Measurements from ENCODE around the gene ABCF3.

The ABCF3 gene

DNA sequence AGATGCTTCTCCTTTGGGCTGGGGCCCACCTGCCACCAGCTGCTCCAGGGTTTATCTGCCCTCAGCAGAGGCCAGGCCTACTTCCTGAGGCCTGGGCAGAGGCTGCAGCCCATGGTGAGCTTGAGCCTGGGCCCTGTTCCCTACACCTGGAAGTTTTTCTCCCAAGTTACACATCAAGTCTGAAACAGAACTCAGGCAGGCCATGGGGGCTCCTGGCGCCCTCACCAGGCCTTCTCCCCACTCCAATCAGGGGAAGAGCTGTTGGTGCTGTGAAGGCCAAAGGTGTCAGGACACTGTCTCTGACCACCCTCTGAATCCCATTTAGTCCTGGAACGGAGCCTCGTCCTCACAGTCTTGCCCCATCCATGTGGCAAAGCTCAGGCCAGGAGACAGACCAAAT is 50.6 kb downstream of the ABCF3 start:
- H3K4me1 ChIP-seq (ENCODE audit: control insufficient read depth in 2 of 2, insufficient read depth in 2 of 2, low read length in 2 of 2), result peaks cover 0 to 6% of the 10 kb centered on the region in 2 donors
- H3K9me3 ChIP-seq (ENCODE audit: control insufficient read depth in 2 of 2, low read length in 2 of 2), result no peaks in the 10 kb centered on the region
- H3K9ac ChIP-seq (ENCODE audit: low read depth in 1 of 2, low read length in 2 of 2), result no peak overlapping the region
- H3K27ac ChIP-seq (ENCODE audit: low read depth in 2 of 2, low read length in 2 of 2), result no peak overlapping the region
- no peak overlapping the region for H3K4me3 ChIP-seq (ENCODE audit: low read length in 2 of 2)
- no peaks in the 10 kb centered on the region for H3K36me3 ChIP-seq (ENCODE audit: control insufficient read depth in 2 of 2, insufficient read depth in 2 of 2, low read length in 2 of 2)
- peaks cover 7 to 14% of the 10 kb centered on the region in 2 donors for H3K27me3 ChIP-seq (ENCODE audit: control insufficient read depth in 2 of 2, insufficient read depth in 2 of 2, low read length in 2 of 2)

DNA sequence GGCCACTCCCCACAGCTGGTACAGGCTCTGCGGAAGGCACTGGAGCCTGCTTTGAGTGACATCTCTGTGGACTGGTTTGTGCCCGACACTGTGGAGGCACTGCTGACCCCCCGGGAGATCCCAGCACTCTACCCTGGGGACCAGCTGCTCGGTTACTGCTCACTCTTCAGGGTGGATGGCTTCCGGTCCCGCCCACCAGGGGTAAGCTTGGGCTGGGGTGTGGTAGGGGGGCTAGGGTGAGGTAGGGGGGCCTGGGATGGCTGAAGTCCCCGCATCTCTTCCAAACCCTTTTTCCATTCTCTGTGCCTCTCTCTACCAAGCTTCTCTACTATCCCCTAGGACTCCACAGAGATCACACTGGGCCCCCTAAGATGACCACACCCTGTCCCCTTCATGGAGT is 51.2 kb downstream of the ABCF3 start:
- peaks cover 0 to 9% of the 10 kb centered on the region in 2 donors for H3K4me1 ChIP-seq (ENCODE audit: control insufficient read depth in 2 of 2, insufficient read depth in 2 of 2, low read length in 2 of 2)
- peaks cover 1% of the 10 kb centered on the region in 2 donors for H3K36me3 ChIP-seq (ENCODE audit: control insufficient read depth in 2 of 2, insufficient read depth in 2 of 2, low read length in 2 of 2)
- no peak overlapping the region for H3K9ac ChIP-seq (ENCODE audit: low read depth in 1 of 2, low read length in 2 of 2)
- H3K27ac ChIP-seq (ENCODE audit: low read depth in 2 of 2, low read length in 2 of 2), result no peak overlapping the region
- peaks cover 6 to 8% of the 10 kb centered on the region in 2 donors for H3K27me3 ChIP-seq (ENCODE audit: control insufficient read depth in 2 of 2, insufficient read depth in 2 of 2, low read length in 2 of 2)
- no peaks in the 10 kb centered on the region for H3K9me3 ChIP-seq (ENCODE audit: control insufficient read depth in 2 of 2, low read length in 2 of 2)
- no peak overlapping the region for H3K4me3 ChIP-seq (ENCODE audit: low read length in 2 of 2)

DNA sequence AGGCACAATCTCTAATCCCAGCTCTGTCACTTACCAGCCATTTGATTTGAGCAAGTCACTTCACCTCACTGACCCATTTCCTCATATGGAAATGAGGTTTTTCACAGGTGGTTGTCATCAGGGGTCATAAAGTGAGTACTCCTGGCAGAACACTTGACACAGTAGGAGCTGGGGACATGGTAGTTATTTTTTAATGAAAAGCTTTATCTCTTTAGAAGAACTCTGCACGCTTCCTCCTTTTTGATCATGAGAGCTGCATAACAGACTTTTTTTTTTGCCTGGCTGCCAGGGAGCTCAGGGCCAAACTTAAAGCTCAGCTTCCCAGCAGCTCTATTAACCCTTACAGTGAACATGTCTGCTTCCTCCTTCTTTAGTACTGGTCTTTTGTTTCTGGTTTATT is 51.8 kb downstream of the ABCF3 start:
- Histone ChIP-seq H3K27ac (ENCODE audit: low read depth in 2 of 2, low read length in 2 of 2) (no peak overlapping the region), H3K4me3 (ENCODE audit: low read length in 2 of 2) (no peak overlapping the region), H3K9ac (ENCODE audit: low read depth in 1 of 2, low read length in 2 of 2) (no peak overlapping the region), H3K36me3 (ENCODE audit: control insufficient read depth in 2 of 2, insufficient read depth in 2 of 2, low read length in 2 of 2) (peaks cover 7% of the 10 kb centered on the region in 2 donors), H3K27me3 (ENCODE audit: control insufficient read depth in 2 of 2, insufficient read depth in 2 of 2, low read length in 2 of 2) (peaks cover 2 to 3% of the 10 kb centered on the region in 2 donors), H3K4me1 (ENCODE audit: control insufficient read depth in 2 of 2, insufficient read depth in 2 of 2, low read length in 2 of 2) (peaks cover 0 to 9% of the 10 kb centered on the region in 2 donors), H3K9me3 (ENCODE audit: control insufficient read depth in 2 of 2, low read length in 2 of 2) (no peaks in the 10 kb centered on the region)

DNA sequence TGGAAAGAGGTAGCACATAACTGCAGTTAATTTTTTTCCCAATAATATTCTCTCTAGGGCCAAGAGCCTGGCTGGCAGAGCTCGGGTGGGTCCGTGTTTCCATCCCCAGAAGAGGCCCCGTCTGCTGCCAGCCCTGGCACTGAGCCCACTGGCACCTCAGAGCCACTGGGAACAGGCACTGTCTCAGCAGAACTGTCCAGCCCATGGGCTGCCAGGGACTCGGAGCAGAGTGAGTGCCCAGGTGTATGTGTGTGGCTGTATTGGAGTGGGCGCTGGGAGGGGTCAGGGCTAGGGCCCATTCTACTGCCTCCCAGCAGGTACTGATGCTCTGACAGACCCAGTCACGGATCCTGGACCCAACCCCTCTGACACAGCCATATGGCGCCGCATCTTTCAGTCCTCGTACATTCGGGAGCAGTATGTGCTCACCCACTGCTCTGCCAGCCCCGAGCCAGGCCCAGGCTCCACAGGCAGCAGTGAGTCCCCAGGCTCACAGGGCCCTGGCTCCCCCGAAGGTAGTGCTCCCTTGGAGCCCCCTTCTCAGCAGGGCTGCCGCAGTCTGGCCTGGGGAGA is 52.3 kb downstream of the ABCF3 start:
- Histone ChIP-seq H3K4me3 (ENCODE audit: low read length in 2 of 2) (no peak overlapping the region), H3K27ac (ENCODE audit: low read depth in 2 of 2, low read length in 2 of 2) (no peak overlapping the region), H3K27me3 (ENCODE audit: control insufficient read depth in 2 of 2, insufficient read depth in 2 of 2, low read length in 2 of 2) (no peaks in the 10 kb centered on the region), H3K9me3 (ENCODE audit: control insufficient read depth in 2 of 2, low read length in 2 of 2) (no peaks in the 10 kb centered on the region), H3K36me3 (ENCODE audit: control insufficient read depth in 2 of 2, insufficient read depth in 2 of 2, low read length in 2 of 2) (peaks cover 11 to 12% of the 10 kb centered on the region in 2 donors), H3K9ac (ENCODE audit: low read depth in 1 of 2, low read length in 2 of 2) (no peak overlapping the region), H3K4me1 (ENCODE audit: control insufficient read depth in 2 of 2, insufficient read depth in 2 of 2, low read length in 2 of 2) (peaks cover 0 to 9% of the 10 kb centered on the region in 2 donors)

DNA sequence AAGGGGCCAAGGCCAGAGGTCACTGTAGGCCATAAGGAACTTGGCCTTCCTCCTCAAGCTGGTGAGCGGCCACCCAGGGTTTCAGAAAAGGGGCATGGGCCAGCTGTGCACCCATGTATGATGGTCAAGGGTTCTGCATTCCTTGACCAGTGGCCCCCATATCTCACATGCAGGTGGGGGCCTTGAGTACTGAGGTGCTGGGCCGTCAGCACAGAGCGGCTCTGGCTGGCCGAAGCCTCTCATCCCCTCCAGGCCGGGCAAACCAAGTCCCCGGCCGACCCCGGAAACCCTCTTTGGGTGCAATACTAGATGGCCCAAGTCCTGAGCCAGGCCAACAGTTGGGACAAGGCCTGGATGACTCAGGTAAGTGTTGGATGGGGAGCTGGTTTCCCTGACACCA is 53.2 kb downstream of the ABCF3 start:
- peaks cover 0 to 9% of the 10 kb centered on the region in 2 donors for H3K4me1 ChIP-seq (ENCODE audit: control insufficient read depth in 2 of 2, insufficient read depth in 2 of 2, low read length in 2 of 2)
- H3K27ac ChIP-seq (ENCODE audit: low read depth in 2 of 2, low read length in 2 of 2), result no peak overlapping the region
- H3K36me3 ChIP-seq (ENCODE audit: control insufficient read depth in 2 of 2, insufficient read depth in 2 of 2, low read length in 2 of 2), result peaks cover 20 to 21% of the 10 kb centered on the region in 2 donors
- H3K9me3 ChIP-seq (ENCODE audit: control insufficient read depth in 2 of 2, low read length in 2 of 2), result no peaks in the 10 kb centered on the region
- H3K27me3 ChIP-seq (ENCODE audit: control insufficient read depth in 2 of 2, insufficient read depth in 2 of 2, low read length in 2 of 2), result no peaks in the 10 kb centered on the region
- H3K9ac ChIP-seq (ENCODE audit: low read depth in 1 of 2, low read length in 2 of 2), result no peak overlapping the region
- no peak overlapping the region for H3K4me3 ChIP-seq (ENCODE audit: low read length in 2 of 2)

DNA sequence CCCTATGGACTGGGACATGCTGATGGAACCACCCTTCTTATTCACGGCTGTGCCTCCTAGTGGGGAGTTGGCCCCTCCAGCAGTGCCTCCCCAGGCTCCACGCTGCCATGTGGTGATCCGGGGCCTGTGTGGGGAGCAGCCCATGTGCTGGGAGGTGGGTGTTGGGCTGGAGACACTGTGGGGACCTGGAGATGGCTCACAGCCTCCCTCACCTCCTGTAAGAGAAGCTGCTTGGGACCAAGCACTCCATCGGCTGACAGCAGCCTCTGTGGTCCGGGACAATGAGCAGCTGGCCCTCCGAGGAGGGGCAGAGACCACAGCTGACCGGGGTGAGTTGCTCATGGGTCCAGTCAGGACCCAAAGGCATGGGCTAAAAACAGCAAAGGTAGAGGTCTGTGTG is 53.7 kb downstream of the ABCF3 start:
- no peak overlapping the region for H3K9ac ChIP-seq (ENCODE audit: low read depth in 1 of 2, low read length in 2 of 2)
- no peak overlapping the region for H3K27ac ChIP-seq (ENCODE audit: low read depth in 2 of 2, low read length in 2 of 2)
- H3K36me3 ChIP-seq (ENCODE audit: control insufficient read depth in 2 of 2, insufficient read depth in 2 of 2, low read length in 2 of 2), result peaks cover 25 to 26% of the 10 kb centered on the region in 2 donors
- H3K4me3 ChIP-seq (ENCODE audit: low read length in 2 of 2), result no peak overlapping the region
- peaks cover 0 to 9% of the 10 kb centered on the region in 2 donors for H3K4me1 ChIP-seq (ENCODE audit: control insufficient read depth in 2 of 2, insufficient read depth in 2 of 2, low read length in 2 of 2)
- H3K9me3 ChIP-seq (ENCODE audit: control insufficient read depth in 2 of 2, low read length in 2 of 2), result no peaks in the 10 kb centered on the region
- H3K27me3 ChIP-seq (ENCODE audit: control insufficient read depth in 2 of 2, insufficient read depth in 2 of 2, low read length in 2 of 2), result no peaks in the 10 kb centered on the region

DNA sequence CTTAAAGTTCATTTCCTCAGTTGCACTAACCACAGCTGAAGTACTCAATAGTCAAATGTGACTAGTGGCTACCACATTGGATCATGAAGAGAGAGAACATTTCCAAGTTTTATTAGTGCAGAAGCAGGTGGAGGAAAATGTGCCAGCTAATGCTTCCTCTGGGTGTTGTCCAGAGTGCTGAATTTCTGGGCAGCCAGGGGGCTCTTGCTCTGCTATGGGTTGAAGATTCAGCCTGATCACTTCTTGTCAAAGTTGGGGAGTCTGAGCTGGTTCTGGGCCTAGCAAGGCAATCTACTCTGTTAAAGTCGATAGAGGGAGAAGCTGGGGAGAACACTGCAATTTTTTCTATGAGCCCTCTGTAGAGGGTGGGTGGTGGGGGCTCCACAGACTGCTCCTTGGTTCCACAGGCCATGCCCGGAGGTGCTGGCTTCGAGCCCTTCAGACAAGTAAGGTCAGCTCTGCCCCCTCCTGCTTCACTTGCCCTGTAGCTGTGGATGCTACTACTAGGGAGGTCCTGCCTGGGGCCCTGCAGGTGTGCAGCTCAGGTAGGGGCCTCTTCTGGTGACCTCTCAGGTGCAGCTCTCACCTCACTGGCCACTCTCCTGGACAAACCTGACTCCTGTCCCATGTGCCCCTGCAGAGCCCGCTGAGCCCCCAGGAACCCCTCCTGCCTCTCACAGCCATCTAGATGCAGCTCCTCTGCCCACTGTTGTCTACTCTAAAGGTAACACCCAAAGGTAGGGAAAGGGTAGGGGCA is 54.6 kb downstream of the ABCF3 start:
- Histone ChIP-seq H3K9ac (ENCODE audit: low read depth in 1 of 2, low read length in 2 of 2) (peak overlapping the region in 1 of 2 donors; percentile 62), H3K4me3 (ENCODE audit: low read length in 2 of 2) (no peak overlapping the region), H3K9me3 (ENCODE audit: control insufficient read depth in 2 of 2, low read length in 2 of 2) (no peaks in the 10 kb centered on the region)

DNA sequence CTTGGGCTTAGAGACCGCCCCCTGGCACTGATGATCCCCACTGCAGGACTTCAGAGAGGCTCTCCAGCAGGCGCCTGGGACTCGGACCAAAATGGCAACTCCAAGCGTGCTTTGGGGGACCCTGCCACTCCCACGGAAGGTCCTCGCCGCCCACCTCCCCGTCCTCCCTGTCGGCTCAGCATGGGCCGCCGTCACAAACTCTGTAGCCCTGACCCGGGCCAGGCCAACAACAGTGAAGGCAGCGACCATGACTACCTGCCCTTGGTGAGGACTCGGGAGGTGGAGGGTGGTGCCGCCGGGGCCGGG is 55.1 kb downstream of the ABCF3 start:
- Histone ChIP-seq H3K9me3 (ENCODE audit: control insufficient read depth in 2 of 2, low read length in 2 of 2) (no peaks in the 10 kb centered on the region), H3K9ac (ENCODE audit: low read depth in 1 of 2, low read length in 2 of 2) (peak overlapping the region in 1 of 2 donors; percentile 62), H3K27me3 (ENCODE audit: control insufficient read depth in 2 of 2, insufficient read depth in 2 of 2, low read length in 2 of 2) (no peaks in the 10 kb centered on the region)

More for the DNA sequence above, 54.6 kb downstream of the ABCF3 start:
- Histone ChIP-seq H3K27me3 (ENCODE audit: control insufficient read depth in 2 of 2, insufficient read depth in 2 of 2, low read length in 2 of 2) (no peaks in the 10 kb centered on the region), H3K36me3 (ENCODE audit: control insufficient read depth in 2 of 2, insufficient read depth in 2 of 2, low read length in 2 of 2) (peaks cover 33 to 35% of the 10 kb centered on the region in 2 donors), H3K27ac (ENCODE audit: low read depth in 2 of 2, low read length in 2 of 2) (no peak overlapping the region), H3K4me1 (ENCODE audit: control insufficient read depth in 2 of 2, insufficient read depth in 2 of 2, low read length in 2 of 2) (peaks cover 0 to 9% of the 10 kb centered on the region in 2 donors)

DNA sequence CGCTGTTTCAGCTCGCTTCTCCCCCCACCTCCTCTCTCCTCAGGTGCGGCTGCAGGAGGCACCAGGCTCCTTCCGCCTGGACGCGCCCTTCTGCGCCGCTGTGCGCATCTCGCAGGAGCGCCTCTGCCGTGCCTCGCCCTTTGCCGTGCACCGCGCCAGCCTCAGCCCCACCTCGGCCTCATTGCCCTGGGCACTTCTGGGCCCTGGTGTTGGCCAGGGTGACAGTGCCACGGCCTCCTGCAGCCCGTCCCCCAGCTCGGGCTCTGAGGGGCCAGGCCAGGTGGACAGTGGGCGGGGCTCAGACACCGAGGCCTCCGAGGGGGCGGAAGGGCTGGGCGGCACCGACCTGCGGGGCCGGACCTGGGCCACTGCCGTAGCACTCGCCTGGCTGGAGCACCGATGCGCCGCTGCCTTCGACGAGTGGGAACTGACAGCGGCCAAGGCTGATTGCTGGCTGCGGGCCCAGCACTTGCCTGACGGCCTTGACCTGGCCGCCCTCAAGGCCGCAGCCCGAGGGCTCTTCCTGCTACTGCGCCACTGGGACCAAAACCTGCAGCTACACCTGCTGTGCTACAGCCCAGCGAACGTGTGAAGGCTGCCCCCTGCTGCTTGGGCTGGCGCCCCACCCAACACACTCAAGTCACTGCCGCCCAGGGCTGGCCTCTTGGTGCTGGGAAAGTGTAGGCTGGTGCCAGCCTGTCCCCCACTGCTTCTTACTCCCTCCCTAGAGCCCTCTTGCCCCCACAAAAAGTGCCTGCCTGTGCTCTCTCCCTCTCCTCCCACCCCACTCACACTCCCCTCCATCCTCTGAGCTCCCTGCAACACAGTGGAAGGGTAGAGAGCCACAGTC is 55.7 kb downstream of the ABCF3 start:
- Histone ChIP-seq H3K36me3 (ENCODE audit: control insufficient read depth in 2 of 2, insufficient read depth in 2 of 2, low read length in 2 of 2) (peaks cover 33 to 36% of the 10 kb centered on the region in 2 donors), H3K27ac (ENCODE audit: low read depth in 2 of 2, low read length in 2 of 2) (peak overlapping the region; percentile 29 to 38), H3K9ac (ENCODE audit: low read depth in 1 of 2, low read length in 2 of 2) (peak overlapping the region in 1 of 2 donors; percentile 62), H3K4me3 (ENCODE audit: low read length in 2 of 2) (peak overlapping the region; percentile 37 to 52), H3K9me3 (ENCODE audit: control insufficient read depth in 2 of 2, low read length in 2 of 2) (no peaks in the 10 kb centered on the region), H3K4me1 (ENCODE audit: control insufficient read depth in 2 of 2, insufficient read depth in 2 of 2, low read length in 2 of 2) (peaks cover 0 to 9% of the 10 kb centered on the region in 2 donors), H3K27me3 (ENCODE audit: control insufficient read depth in 2 of 2, insufficient read depth in 2 of 2, low read length in 2 of 2) (no peaks in the 10 kb centered on the region)

More for the DNA sequence above, 55.1 kb downstream of the ABCF3 start:
- H3K4me1 ChIP-seq (ENCODE audit: control insufficient read depth in 2 of 2, insufficient read depth in 2 of 2, low read length in 2 of 2), result peaks cover 0 to 9% of the 10 kb centered on the region in 2 donors
- H3K36me3 ChIP-seq (ENCODE audit: control insufficient read depth in 2 of 2, insufficient read depth in 2 of 2, low read length in 2 of 2), result peaks cover 33 to 36% of the 10 kb centered on the region in 2 donors
- peak overlapping the region; percentile 37 to 52 for H3K4me3 ChIP-seq (ENCODE audit: low read length in 2 of 2)
- H3K27ac ChIP-seq (ENCODE audit: low read depth in 2 of 2, low read length in 2 of 2), result peak overlapping the region in 1 of 2 donors; percentile 38

DNA sequence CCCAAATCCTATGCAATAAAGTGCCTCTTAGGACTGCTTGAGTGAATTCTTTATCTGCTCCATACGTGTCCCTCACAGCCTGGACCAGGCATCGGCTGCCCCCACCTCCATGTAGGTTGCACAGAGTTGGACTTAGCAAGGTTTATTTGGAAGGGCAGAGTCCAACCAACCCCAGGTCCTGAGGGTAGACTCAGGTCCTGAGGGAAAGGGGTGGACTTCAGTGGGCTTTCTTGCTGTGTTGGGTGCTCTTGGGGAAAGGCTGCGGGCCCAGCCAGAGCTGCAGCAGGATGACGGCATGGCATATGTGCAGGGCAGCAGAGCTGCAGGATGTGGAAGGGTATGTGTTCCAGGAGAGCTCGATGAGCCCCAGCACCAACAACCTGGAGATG is 56.3 kb downstream of the ABCF3 start:
- peaks cover 33 to 36% of the 10 kb centered on the region in 2 donors for H3K36me3 ChIP-seq (ENCODE audit: control insufficient read depth in 2 of 2, insufficient read depth in 2 of 2, low read length in 2 of 2)

More for the DNA sequence above, 56.3 kb downstream of the ABCF3 start:
- Histone ChIP-seq H3K9ac (ENCODE audit: low read depth in 1 of 2, low read length in 2 of 2) (no peak overlapping the region), H3K9me3 (ENCODE audit: control insufficient read depth in 2 of 2, low read length in 2 of 2) (no peaks in the 10 kb centered on the region), H3K4me1 (ENCODE audit: control insufficient read depth in 2 of 2, insufficient read depth in 2 of 2, low read length in 2 of 2) (peaks cover 0 to 9% of the 10 kb centered on the region in 2 donors), H3K27ac (ENCODE audit: low read depth in 2 of 2, low read length in 2 of 2) (no peak overlapping the region), H3K27me3 (ENCODE audit: control insufficient read depth in 2 of 2, insufficient read depth in 2 of 2, low read length in 2 of 2) (no peaks in the 10 kb centered on the region), H3K4me3 (ENCODE audit: low read length in 2 of 2) (no peak overlapping the region)
